Hepatocyte (in vitro differentiated cells): ENCODE measurements around the gene C19orf38. TPM values are rescaled to one million over a fixed set of nuclear protein-coding genes. Genes with fewer than 3 reads are reported as not detected.

Source experiments
- DNase-seq: peaks from one replicate; pipeline ENCODE4 v3.0.0-alpha.2; 2016; ENCODE audit warnings: low spot score
- H2AFZ ChIP-seq: fragments of 200-600 bp; sonication (generic); 2 replicates; pipeline ENCODE4 v1.6.0; 2016; ENCODE audit warnings: antibody characterized with exemption, mild to moderate bottlenecking
- H3K27ac ChIP-seq: fragments of 200-600 bp; sonication (generic); 2 replicates; pipeline ENCODE4 v1.5.1; 2016; ENCODE audit warnings: mild to moderate bottlenecking
- H3K27me3 ChIP-seq: fragments of 200-600 bp; sonication (generic); 2 replicates; pipeline ENCODE4 v1.6.1; 2016
- H3K36me3 ChIP-seq: fragments of 200-600 bp; sonication (generic); replicated peaks from 2 replicates; pipeline ENCODE4 v1.5.1; 2016; ENCODE audit warnings: low read depth; ENCODE audit not compliant: insufficient read depth
- H3K4me1 ChIP-seq: fragments of 200-600 bp; sonication (generic); 2 replicates; pipeline ENCODE4 v1.5.1; 2016; ENCODE audit warnings: mild to moderate bottlenecking, moderate library complexity; ENCODE audit not compliant: insufficient read depth
- H3K4me2 ChIP-seq: fragments of 200-600 bp; sonication (generic); 2 replicates; pipeline ENCODE4 v1.6.0; 2016
- H3K4me3 ChIP-seq: fragments of 200-600 bp; sonication (generic); 2 replicates; pipeline ENCODE4 v1.5.1; 2016; ENCODE audit warnings: mild to moderate bottlenecking
- H3K79me2 ChIP-seq: fragments of 200-600 bp; sonication (generic); 2 replicates; pipeline ENCODE4 v1.6.0; 2017; ENCODE audit warnings: mild to moderate bottlenecking
- H3K9me2 ChIP-seq: fragments of 200-600 bp; sonication (generic); replicated peaks from 2 replicates; pipeline ENCODE4 v1.6.0; 2017; ENCODE audit warnings: mild to moderate bottlenecking; ENCODE audit not compliant: insufficient read depth
- H3K9me3 ChIP-seq: fragments of 200-600 bp; sonication (generic); 2 replicates; pipeline ENCODE4 v1.5.1; 2016; ENCODE audit warnings: low read depth, mild to moderate bottlenecking
- H4K20me1 ChIP-seq: fragments of 200-600 bp; sonication (generic); 2 replicates; pipeline ENCODE4 v1.6.0; 2016; ENCODE audit warnings: mild to moderate bottlenecking; ENCODE audit not compliant: insufficient read depth, poor library complexity, severe bottlenecking
- CTCF ChIP-seq: fragments of 200-600 bp; sonication (generic); IDR thresholded peaks from 2 replicates; pipeline ENCODE4 v1.5.1; 2016; ENCODE audit warnings: antibody characterized with exemption, mild to moderate bottlenecking; ENCODE audit not compliant: poor library complexity
- EZH2 ChIP-seq: fragments of 200-600 bp; sonication (generic); IDR thresholded peaks from 2 replicates; pipeline ENCODE4 v1.6.1; 2016; ENCODE audit warnings: antibody characterized with exemption, mild to moderate bottlenecking, borderline replicate concordance
- EZH2phosphoT487 ChIP-seq: fragments of 200-600 bp; sonication (generic); IDR thresholded peaks from one replicate; pipeline ENCODE4 v1.6.1; 2018; ENCODE audit warnings: antibody characterized with exemption, mild to moderate bottlenecking, low read depth, moderate library complexity; ENCODE audit not compliant: unreplicated experiment, severe bottlenecking
- WGBS: methylation state at CpG from one replicate; pipeline ENCODE4 v1.1.6; 2016; ENCODE audit warnings: low lambda C conversion rate; ENCODE audit errors: missing lambda C conversion rate; 5-methylcytosine and 5-hydroxymethylcytosine counted together
- polyA plus RNA-seq: library from polyadenylated mRNA; unstranded; fragments of >200 nt; fragmentation: Nextera tagmentation; extraction: Ambion mirVana; gene quantifications from 2 replicates; pipeline ENCODE4 v1.2.1, GENCODE V29; 2016
- total RNA-seq: library from RNA; depleted of rRNA; stranded (reverse); fragments of >200 nt; gene quantifications from 2 replicates; pipeline ENCODE4 v1.2.3, GENCODE V29; 2014

Gene C19orf38
- total and polyA plus RNA-seq, 2 experiments from 2014 or later: 0.56 to 3.7 TPM

GRCh38 chr19:10815969-10816644, 32.1 kb upstream of the C19orf38 start:
- H2AFZ ChIP-seq: no peak overlapping the region

GRCh38 chr19:10816691-10817090, 31.5 kb upstream of the C19orf38 start:
- no peaks in the 10 kb centered on the region for H3K27me3 ChIP-seq
- no peaks in the 10 kb centered on the region for H3K36me3 ChIP-seq
- peak overlapping the region; percentile 79 for H3K4me2 ChIP-seq
- no peak overlapping the region for H2AFZ ChIP-seq
- peaks cover 14% of the 10 kb centered on the region for H3K4me1 ChIP-seq
- H3K9me2 ChIP-seq: no peaks in the 10 kb centered on the region
- peak; percentile 8 for DNase-seq
- H3K27ac ChIP-seq: peak overlapping the region; percentile 98
- peaks cover 23% of the 10 kb centered on the region for H3K79me2 ChIP-seq
- H3K4me3 ChIP-seq: peak overlapping the region; percentile 33
- TF ChIP-seq CTCF: no peak
- H3K9me3 ChIP-seq: no peaks in the 10 kb centered on the region
- H4K20me1 ChIP-seq: no peaks in the 10 kb centered on the region
- 61% methylated on average over 10 of the region's 11 CpGs for WGBS

More at GRCh38 chr19:10815969-10816644, 32.1 kb upstream of the C19orf38 start:
- peak overlapping the region; percentile 98 for H3K27ac ChIP-seq
- WGBS: 87% methylated on average over 21 of the region's 21 CpGs
- H3K36me3 ChIP-seq: no peaks in the 10 kb centered on the region
- TF ChIP-seq EZH2: no peak
- no peak for TF ChIP-seq CTCF
- TF ChIP-seq EZH2phosphoT487: no peak
- H3K9me2 ChIP-seq: no peaks in the 10 kb centered on the region
- no peaks in the 10 kb centered on the region for H4K20me1 ChIP-seq
- no peaks in the 10 kb centered on the region for H3K9me3 ChIP-seq
- no peak overlapping the region for H3K4me3 ChIP-seq
- DNase-seq: peak; percentile 5
- peaks cover 14% of the 10 kb centered on the region for H3K4me1 ChIP-seq
- H3K27me3 ChIP-seq: no peaks in the 10 kb centered on the region
- peaks cover 23% of the 10 kb centered on the region for H3K79me2 ChIP-seq
- peak overlapping the region; percentile 79 for H3K4me2 ChIP-seq

- no peaks in the 10 kb centered on the region for H3K9me3 ChIP-seq
- TF ChIP-seq CTCF (no peak), EZH2phosphoT487 (no peak), EZH2 (no peak)
- peak overlapping the region; percentile 79 for H3K4me2 ChIP-seq
- H3K9me2 ChIP-seq: no peaks in the 10 kb centered on the region
- DNase-seq: peak; percentile 80
- peak overlapping the region; percentile 33 for H3K4me3 ChIP-seq
- H2AFZ ChIP-seq: no peak overlapping the region
- H3K27ac ChIP-seq: peak overlapping the region; percentile 98
- WGBS: 58% methylated on average over 23 of the region's 42 CpGs
- H3K27me3 ChIP-seq: no peaks in the 10 kb centered on the region
- H3K79me2 ChIP-seq: peaks cover 23% of the 10 kb centered on the region
- H3K36me3 ChIP-seq: no peaks in the 10 kb centered on the region
- H4K20me1 ChIP-seq: no peaks in the 10 kb centered on the region
- peaks cover 14% of the 10 kb centered on the region for H3K4me1 ChIP-seq
Measured at GRCh38 chr19:10817291-10818038, 30.8 kb upstream of the C19orf38 start.
